Activated CD4-positive, alpha-beta T cell treated with anti-CD3 and anti-CD28 coated beads, Interleukin-2, amount 50 U/mL, for 16 hours (primary cell): Measurements from ENCODE around the gene AGPAT4.
"Not testable (repeated sequence)": the region's sequence is repeated elsewhere in the genome, so short reads cannot be mapped to it uniquely, and the experiment has no call there.

Experiments used
- DNase-seq: peaks from one replicate; pipeline ENCODE4 v3.0.0-alpha.2; 2020

Gene AGPAT4

GRCh38 chr6:161273752-161274487 lies at the start of gene AGPAT4:
AGPAT4 (minus strand) TSS chr6:161274061; CDS start chr6:161232213, 41,848 bp downstream.
- peak; percentile 90 for DNase-seq

GRCh38 chr6:161319231-161319630 lies 45.4 kb upstream of the AGPAT4 start:
- DNase-seq, result no peak

- DNase-seq, result no peak
Observed at GRCh38 chr6:161318456-161318855, 44.6 kb upstream of the AGPAT4 start.

- DNase-seq, result no peak
Observed at GRCh38 chr6:161316531-161316930, 42.7 kb upstream of the AGPAT4 start.

- not testable (repeated sequence) for DNase-seq
Observed at GRCh38 chr6:161315246-161315917, 41.5 kb upstream of the AGPAT4 start.

GRCh38 chr6:161314541-161315245 lies 40.8 kb upstream of the AGPAT4 start:
- DNase-seq, result not testable (repeated sequence)

GRCh38 chr6:161313940-161314509 lies 40.2 kb upstream of the AGPAT4 start:
- no peak for DNase-seq

- DNase-seq, result not testable (repeated sequence)
Observed at GRCh38 chr6:161313475-161313874, 39.6 kb upstream of the AGPAT4 start.

- peak; percentile 41 for DNase-seq
Observed at GRCh38 chr6:161309774-161310173, 35.9 kb upstream of the AGPAT4 start.

GRCh38 chr6:161308075-161308655 lies 34.3 kb upstream of the AGPAT4 start:
- no peak for DNase-seq

GRCh38 chr6:161305860-161306259 lies 32.0 kb upstream of the AGPAT4 start:
- no peak for DNase-seq

- DNase-seq, result no peak
Observed at GRCh38 chr6:161303628-161304340, 29.9 kb upstream of the AGPAT4 start.

- no peak for DNase-seq
Observed at GRCh38 chr6:161302949-161303348, 29.1 kb upstream of the AGPAT4 start.

GRCh38 chr6:161301338-161301737 lies 27.5 kb upstream of the AGPAT4 start:
- DNase-seq, result no peak

GRCh38 chr6:161300823-161301222 lies 27.0 kb upstream of the AGPAT4 start:
- DNase-seq, result no peak

GRCh38 chr6:161299726-161300125 lies 25.9 kb upstream of the AGPAT4 start:
- DNase-seq, result no peak

GRCh38 chr6:161295784-161296183 lies 21.9 kb upstream of the AGPAT4 start:
- DNase-seq, result no peak

GRCh38 chr6:161292650-161293281 lies 18.9 kb upstream of the AGPAT4 start:
- DNase-seq, result no peak

- no peak for DNase-seq
Observed at GRCh38 chr6:161292145-161292544, 18.3 kb upstream of the AGPAT4 start.

GRCh38 chr6:161290751-161291150 lies 16.9 kb upstream of the AGPAT4 start:
- no peak for DNase-seq

GRCh38 chr6:161284653-161285052 lies 10.8 kb upstream of the AGPAT4 start:
- no peak for DNase-seq

- DNase-seq, result no peak
Observed at GRCh38 chr6:161281092-161281491, 7.2 kb upstream of the AGPAT4 start.
